OCI-LY7 (cell line): ENCODE results near the gene TTYH1. TPM values are rescaled to one million over a fixed set of nuclear protein-coding genes. Genes with fewer than 3 reads are reported as not detected.

ENCODE experiments used
- BruUV-seq: library from RNA; stranded (reverse); fragments of 400-500 nt; replicated peaks from 2 replicates; lab custom pipeline; 2021; lab: Mats Ljungman, UMichigan
- CTCF ChIA-PET: fragments of 300-600 bp; sonication (Branson Sonifier 250); formaldehyde crosslinking; loops from one replicate; lab custom pipeline; 2022; ENCODE audit warnings: antibody characterized with exemption; ENCODE audit not compliant: unreplicated experiment; lab: Charles Lee
- POLR2A ChIA-PET: fragments of 300-600 bp; sonication (Branson Sonifier 250); formaldehyde crosslinking; loops from one replicate; lab custom pipeline; 2022; ENCODE audit warnings: antibody characterized with exemption; lab: Charles Lee
- DNase-seq: peaks from one replicate; pipeline ENCODE4 v3.0.0-alpha.2; 2015; ENCODE audit warnings: low spot score
- H2AFZ ChIP-seq: fragments of 200-600 bp; sonication (generic), shearing (Covaris generic); 2 replicates; pipeline ENCODE4 v1.6.1; 2014; ENCODE audit warnings: mild to moderate bottlenecking, antibody characterized with exemption, low read length, moderate library complexity
- H3K27ac ChIP-seq: fragments of 200-600 bp; sonication (generic); 2 replicates; pipeline ENCODE4 v1.5.1; 2014; ENCODE audit warnings: mixed run types, low read depth, mild to moderate bottlenecking, moderate library complexity, low read length, inconsistent platforms; ENCODE audit not compliant: poor library complexity, severe bottlenecking
- H3K36me3 ChIP-seq: fragments of 200-600 bp; sonication (generic); 2 replicates; pipeline ENCODE4 v1.6.1; 2014; ENCODE audit warnings: mild to moderate bottlenecking, antibody characterized with exemption, low read length, moderate library complexity, mixed read lengths; ENCODE audit not compliant: insufficient read depth
- H3K4me1 ChIP-seq: fragments of 200-600 bp; sonication (generic); 2 replicates; pipeline ENCODE4 v1.5.1; 2014; ENCODE audit warnings: mild to moderate bottlenecking, low read length; ENCODE audit not compliant: insufficient read depth, poor library complexity, severe bottlenecking
- H3K4me2 ChIP-seq: fragments of 200-600 bp; sonication (generic); 2 replicates; pipeline ENCODE4 v1.6.1; 2014; ENCODE audit warnings: mild to moderate bottlenecking, low read length
- H3K4me3 ChIP-seq: fragments of 200-600 bp; sonication (generic); 2 replicates; pipeline ENCODE4 v1.5.1; 2014; ENCODE audit warnings: mild to moderate bottlenecking, low read depth, low read length; ENCODE audit not compliant: poor library complexity, severe bottlenecking
- H3K79me2 ChIP-seq: fragments of 200-600 bp; sonication (generic); 2 replicates; pipeline ENCODE4 v1.6.1; 2016; ENCODE audit warnings: low read depth, mild to moderate bottlenecking, low read length, moderate library complexity, mixed read lengths; ENCODE audit not compliant: insufficient read depth
- H3K9me2 ChIP-seq: fragments of 200-600 bp; sonication (generic); 2 replicates; pipeline ENCODE4 v1.6.1; 2016; ENCODE audit warnings: mild to moderate bottlenecking, low read length, mixed read lengths; ENCODE audit not compliant: insufficient read depth
- H3K9me3 ChIP-seq: fragments of 200-600 bp; sonication (generic); 2 replicates; pipeline ENCODE4 v1.6.1; 2014; ENCODE audit warnings: mild to moderate bottlenecking, mixed run types, low read length, mixed read lengths
- H4K20me1 ChIP-seq: fragments of 200-600 bp; sonication (generic); 2 replicates; pipeline ENCODE4 v1.6.1; 2014; ENCODE audit warnings: mild to moderate bottlenecking, antibody characterized with exemption, low read length, moderate library complexity, mixed read lengths; ENCODE audit not compliant: insufficient read depth
- CTCF ChIP-seq: fragments of 200-600 bp; sonication (generic); conservative IDR thresholded peaks from 2 replicates; pipeline ENCODE4 v1.5.1; 2014; ENCODE audit warnings: mild to moderate bottlenecking, antibody characterized with exemption, low read length, moderate library complexity, mixed read lengths
- EZH2phosphoT487 ChIP-seq: fragments of 200-600 bp; sonication (generic); IDR thresholded peaks from 2 replicates; pipeline ENCODE4 v1.6.1; 2018; ENCODE audit warnings: low read depth, borderline replicate concordance, mild to moderate bottlenecking, mixed run types, antibody characterized with exemption, low read length, moderate library complexity, mixed read lengths
- intact Hi-C: fragments of 100-400 bp; cut with micrococcal nuclease; formaldehyde crosslinking; loops from one replicate; pipeline ENCODE4 v1.10.0; 2022; ENCODE audit not compliant: unreplicated experiment
- total RNA-seq, 2 experiments: library from RNA; depleted of rRNA in 1 of 2; stranded (reverse); fragments of >200 nt in 1 of 2; shearing (Covaris generic) in 1 of 2; gene quantifications; 2 replicates each; pipeline ENCODE4 v1.2.3, GENCODE V29; 2014 to 2022

TTYH1 gene
- total RNA-seq, 2 experiments from 2014 or later: 0.53 TPM; not detected in 1

GRCh38 chr19:54439174-54439851, 24.0 kb downstream of the TTYH1 start:
- CTCF ChIA-PET: no interaction called here
- no TSS peak for BruUV-seq
- Histone ChIP-seq H3K27ac (no peak overlapping the region), H3K36me3 (peaks cover 21% of the 10 kb centered on the region), H3K79me2 (no peaks in the 10 kb centered on the region), H4K20me1 (no peaks in the 10 kb centered on the region), H3K9me3 (no peaks in the 10 kb centered on the region), H3K4me1 (peaks cover 7% of the 10 kb centered on the region), H3K9me2 (no peaks in the 10 kb centered on the region), H3K4me2 (no peak overlapping the region), H2AFZ (no peak overlapping the region), H3K4me3 (no peak overlapping the region)
- intact Hi-C loops: no loop called here
- peak; percentile 60 for DNase-seq
- TF ChIP-seq EZH2phosphoT487 (no peak), CTCF (peak; percentile 77)
- POLR2A ChIA-PET: interaction anchor here (0.6 kb wide), 1 partner anchor 14 kb away, joined by 3 read pairs; no protein-coding TSS in a partner anchor

DNA sequence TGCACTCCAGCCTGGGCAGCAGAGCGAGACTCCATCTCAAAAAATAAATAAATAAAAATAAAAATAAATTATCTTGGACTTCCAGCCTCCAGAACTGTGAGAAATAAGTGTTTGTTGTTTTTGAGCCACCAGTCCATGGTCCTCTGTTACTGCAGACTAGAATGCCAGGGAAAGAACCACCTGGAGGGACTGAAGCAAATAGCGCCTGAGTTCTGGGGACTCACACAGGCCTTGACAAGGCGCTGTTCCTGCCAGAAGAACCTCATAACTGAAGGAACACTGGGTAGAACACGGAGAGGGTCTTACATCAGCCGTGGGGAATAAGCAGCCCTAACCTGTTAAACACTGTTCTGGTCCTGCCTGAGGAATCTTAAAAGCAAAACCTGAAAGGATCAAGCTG, 25.4 kb downstream of the TTYH1 start:
- no peak overlapping the region for H3K4me2 ChIP-seq
- CTCF ChIA-PET: no interaction called here
- intact Hi-C loops: no loop called here

More for the DNA sequence above, 25.4 kb downstream of the TTYH1 start:
- Histone ChIP-seq H4K20me1 (no peaks in the 10 kb centered on the region), H3K4me3 (no peak overlapping the region), H3K36me3 (peaks cover 30% of the 10 kb centered on the region), H3K4me1 (no peaks in the 10 kb centered on the region), H3K9me3 (no peaks in the 10 kb centered on the region), H3K27ac (no peak overlapping the region), H3K9me2 (no peaks in the 10 kb centered on the region), H3K79me2 (no peaks in the 10 kb centered on the region), H2AFZ (no peak overlapping the region)
- BruUV-seq: no TSS peak
- POLR2A ChIA-PET: no interaction called here
- TF ChIP-seq CTCF: no peak
- no peak for TF ChIP-seq EZH2phosphoT487
- no peak for DNase-seq
